Pancreas (tissue), 10 donors: ENCODE data around the gene CTSK. TPM values are rescaled to one million over a fixed set of nuclear protein-coding genes. Genes with fewer than 3 reads are reported as not detected.
"Not testable (repeated sequence)": the region's sequence is repeated elsewhere in the genome, so short reads cannot be mapped to it uniquely, and the experiment has no call there.

ENCODE experiments used
- ATAC-seq, 4 donors: fragments of 200-7000 bp; cut with Tn5 transposase; one replicate each; pipeline versions ENCODE4 v1.8.0 to v1.9.1; 2020; ENCODE audit warnings: mild to moderate bottlenecking in 4 of 4, moderate library complexity in 4 of 4
- DNase-seq, 6 donors: peaks; one replicate each; pipeline ENCODE4 v3.0.0-alpha.2; 2020
- FAIRE-seq: peaks from 2 replicates; lab custom pipeline; 2012; peaks lifted over from hg19 to GRCh38; lab: Jason Lieb, UNC
- H3K27ac ChIP-seq, 4 donors: fragments of 200-600 bp; sonication (generic); 1 replicate in 3 of 4; 2 replicates in 1 of 4; pipeline versions ENCODE4 v1.5.0 to v1.8.0; 2020
- H3K27me3 ChIP-seq, 4 donors: fragments of 200-600 bp; one replicate each; pipeline ENCODE4 v1.8.0; 2021
- H3K36me3 ChIP-seq, 3 donors: fragments of 200-600 bp; sonication (generic) in 1 of 3; one replicate each; pipeline versions ENCODE4 v1.5.0 to v1.8.0; 2020 to 2021
- H3K4me1 ChIP-seq, 3 donors: fragments of 200-600 bp; one replicate each; pipeline ENCODE4 v1.8.0; 2021
- H3K4me3 ChIP-seq, 4 donors: fragments of 200-600 bp; sonication (generic) in 2 of 4; one replicate each; pipeline versions ENCODE4 v1.5.0 to v1.8.0; 2020 to 2021
- H3K9me3 ChIP-seq, 4 donors: fragments of 200-600 bp; one replicate each; pipeline ENCODE4 v1.8.0; 2021
- CTCF ChIP-seq, 4 donors: fragments of 200-600 bp; sonication (generic) in 3 of 4; IDR thresholded peaks; one replicate each; pipeline versions ENCODE4 v1.5.0 to v1.8.0; 2021; ENCODE audit warnings: antibody characterized with exemption in 4 of 4
- WGBS, 2 donors: extraction: QIAGEN DNeasy Blood & Tissue Kit; methylation state at CpG; one replicate each; pipeline ENCODE4 v1.1.7; 2013; 5-methylcytosine and 5-hydroxymethylcytosine counted together
- intact Hi-C, 3 donors: fragments of 100-400 bp; cut with DNase I; formaldehyde crosslinking; loops; one replicate each; pipeline versions ENCODE4 v1.11.1 to v1.14.2; 2022
- polyA plus RNA-seq, 2 donors: library from polyadenylated mRNA; stranded (reverse); fragments of 200-250 nt; gene quantifications; one replicate each; pipeline ENCODE4 v1.2.3, GENCODE V29; 2013
- total RNA-seq, 6 donors: library from RNA; stranded (reverse); fragmentation: NEBNext Ultra II Directional in 4 of 6; extraction: Animal tissue kit (Norgen Biotek cat#: 25700) in 4 of 6; gene quantifications; one replicate each; pipeline versions ENCODE4 v1.2.1 to v1.2.4, GENCODE V29; 2021 to 2023
- donor health status: healthy with polysubstance abuse.
- donor health status: DM: no; HTN: no; CAD: no; lungs with moderate emphysema.
- donor health status: DM: no; HTN: no; CAD: no.
- donor health status: control.
- donor health status: control.
- donor health status: Bipolar disorder and iron deficiency.
- donor health status: DM: yes; HTN: yes; CAD: no.
- donor health status: DM: no; HTN: no; CAD: no.
- donor health status: DM: no; HTN: no; CAD: no.
- donor health status: DM: yes; HTN: yes; CAD: no.

CTSK gene
- total and polyA plus RNA-seq, 8 donors = 1.5 to 34.6 (median 6.0) TPM

- H3K27me3 ChIP-seq = no peaks in the 10 kb centered on the region
- no peaks in the 10 kb centered on the region for H3K9me3 ChIP-seq
- H3K4me1 ChIP-seq = peaks cover 10 to 20% (median 16%) of the 10 kb centered on the region in 3 donors
- TF ChIP-seq CTCF (IDR thresholded peaks at IDR 0.05) = no peak
- H3K36me3 ChIP-seq = peaks cover 0 to 9% (median 0%) of the 10 kb centered on the region in 3 donors
- 11 to 13% methylated on average over 2 of the region's 2 CpGs for WGBS, 2 donors
- no peak for DNase-seq
- intact Hi-C loops = no loop called here
- peak in 1 of 4 donors; percentile 63 for ATAC-seq
- no peak overlapping the region for H3K4me3 ChIP-seq
- no peak overlapping the region for H3K27ac ChIP-seq
- FAIRE-seq = no peak
Observed at GRCh38 chr1:150842964-150843363, 34.9 kb upstream of the CTSK start.

GRCh38 chr1:150842343-150842742 lies 34.3 kb upstream of the CTSK start:
- ATAC-seq = no peak
- H3K36me3 ChIP-seq = peaks cover 0 to 9% (median 0%) of the 10 kb centered on the region in 3 donors

GRCh38 chr1:150841626-150842025 lies 33.6 kb upstream of the CTSK start:
- Histone ChIP-seq H3K4me1 (peaks cover 10 to 20% (median 19%) of the 10 kb centered on the region in 3 donors), H3K36me3 (peaks cover 0 to 9% (median 0%) of the 10 kb centered on the region in 3 donors), H3K9me3 (no peaks in the 10 kb centered on the region), H3K27ac (no peak overlapping the region), H3K27me3 (no peaks in the 10 kb centered on the region), H3K4me3 (no peak overlapping the region)
- FAIRE-seq (no peak), DNase-seq (no peak), ATAC-seq (no peak)
- no peak for TF ChIP-seq CTCF (IDR thresholded peaks at IDR 0.05)
- intact Hi-C loops = no loop called here
- WGBS, 2 donors = 67 to 86% methylated on average over 3 of the region's 3 CpGs

More at GRCh38 chr1:150842343-150842742, 34.3 kb upstream of the CTSK start:
- intact Hi-C loops = no loop called here
- DNase-seq = no peak
- no peak overlapping the region for H3K4me3 ChIP-seq
- peaks cover 10 to 20% (median 16%) of the 10 kb centered on the region in 3 donors for H3K4me1 ChIP-seq
- no peaks in the 10 kb centered on the region for H3K9me3 ChIP-seq
- H3K27me3 ChIP-seq = no peaks in the 10 kb centered on the region
- 62 to 71% methylated on average over 2 of the region's 2 CpGs for WGBS, 2 donors
- no peak for FAIRE-seq
- TF ChIP-seq CTCF (IDR thresholded peaks at IDR 0.05) = no peak
- no peak overlapping the region for H3K27ac ChIP-seq

- H3K36me3 ChIP-seq, H3K27me3 ChIP-seq, DNase-seq, ATAC-seq, FAIRE-seq, H3K9me3 ChIP-seq, intact Hi-C loops, H3K27ac ChIP-seq, H3K4me3 ChIP-seq: not testable (repeated sequence)
- WGBS, 2 donors = 93 to 96% methylated on average over 11 of the region's 11 CpGs
- H3K4me1 ChIP-seq = peaks cover 10 to 27% (median 26%) of the 10 kb centered on the region in 3 donors
Observed at GRCh38 chr1:150840850-150841249, 32.8 kb upstream of the CTSK start.

GRCh38 chr1:150836129-150836773 lies 28.2 kb upstream of the CTSK start:
- peak overlapping the region in 2 of 4 donors; percentile 51 to 59 for H3K27ac ChIP-seq
- H3K4me3 ChIP-seq = no peak overlapping the region
- intact Hi-C loops = no loop called here
- peak; percentile 61 to 90 (median 83) for ATAC-seq
- 29 to 32% methylated on average over 6 of the region's 6 CpGs for WGBS, 2 donors
- no peaks in the 10 kb centered on the region for H3K27me3 ChIP-seq
- TF ChIP-seq CTCF (IDR thresholded peaks at IDR 0.05) = no peak
- FAIRE-seq = no peak
- peaks cover 0 to 38% (median 5%) of the 10 kb centered on the region in 3 donors for H3K36me3 ChIP-seq
- peaks cover 0 to 13% (median 12%) of the 10 kb centered on the region in 3 donors for H3K4me1 ChIP-seq
- DNase-seq = no peak
- no peaks in the 10 kb centered on the region for H3K9me3 ChIP-seq

- ATAC-seq, H3K4me3 ChIP-seq, intact Hi-C loops, H3K9me3 ChIP-seq, H3K27me3 ChIP-seq, FAIRE-seq, DNase-seq, H3K27ac ChIP-seq: not testable (repeated sequence)
- WGBS, 2 donors = 96 to 97% methylated on average over 6 of the region's 6 CpGs
- Histone ChIP-seq H3K36me3 (peaks cover 0 to 48% (median 8%) of the 10 kb centered on the region in 3 donors), H3K4me1 (peaks cover 0 to 13% (median 12%) of the 10 kb centered on the region in 3 donors)
Observed at GRCh38 chr1:150833961-150834360, 25.9 kb upstream of the CTSK start.
